KMS-11 (cell line): ENCODE results near the gene SUPT5H.

Source experiments
- H2AFZ ChIP-seq: fragments of 200-600 bp; sonication (generic); 2 replicates; pipeline ENCODE4 v1.6.1; 2016; ENCODE audit warnings: antibody characterized with exemption, mixed run types, low read depth
- H3K27ac ChIP-seq: fragments of 200-600 bp; sonication (generic); 2 replicates; pipeline ENCODE4 v1.6.1; 2016; ENCODE audit warnings: mild to moderate bottlenecking, mixed run types
- H3K27me3 ChIP-seq: fragments of 200-600 bp; sonication (generic); 2 replicates; pipeline ENCODE4 v1.6.1; 2017; ENCODE audit warnings: mild to moderate bottlenecking, low read depth, mixed run types, moderate library complexity; ENCODE audit not compliant: insufficient read depth
- H3K36me3 ChIP-seq: fragments of 200-600 bp; sonication (generic); 2 replicates; pipeline ENCODE4 v1.6.1; 2017; ENCODE audit warnings: mild to moderate bottlenecking, mixed run types; ENCODE audit not compliant: insufficient read depth
- H3K4me1 ChIP-seq: fragments of 200-600 bp; sonication (generic); 2 replicates; pipeline ENCODE4 v1.6.1; 2016; ENCODE audit warnings: mild to moderate bottlenecking, low read depth, mixed run types; ENCODE audit not compliant: poor library complexity, severe bottlenecking
- H3K4me2 ChIP-seq: fragments of 200-600 bp; sonication (generic); 2 replicates; pipeline ENCODE4 v1.7.0; 2016; ENCODE audit warnings: mild to moderate bottlenecking, mixed run types
- H3K4me3 ChIP-seq: fragments of 200-600 bp; sonication (generic); IDR thresholded peaks from 2 replicates; pipeline ENCODE4 v1.6.1; 2017; ENCODE audit warnings: low read depth, low read length, mixed read lengths; ENCODE audit not compliant: insufficient read depth
- H3K79me2 ChIP-seq: fragments of 200-600 bp; sonication (generic); 2 replicates; pipeline ENCODE4 v1.6.1; 2016; ENCODE audit warnings: low read depth, mixed run types; ENCODE audit not compliant: insufficient read depth
- H3K9ac ChIP-seq: fragments of 200-600 bp; sonication (generic); 2 replicates; pipeline ENCODE4 v1.6.1; 2016; ENCODE audit warnings: mild to moderate bottlenecking, mixed run types
- H4K20me1 ChIP-seq: fragments of 200-600 bp; sonication (generic); 2 replicates; pipeline ENCODE4 v1.6.1; 2016; ENCODE audit warnings: mild to moderate bottlenecking, mixed run types; ENCODE audit not compliant: insufficient read depth
- CTCF ChIP-seq: fragments of 200-600 bp; sonication (generic); conservative IDR thresholded peaks from 2 replicates; pipeline ENCODE4 v1.6.1; 2017; ENCODE audit warnings: low read depth, mild to moderate bottlenecking, antibody characterized with exemption, low read length, moderate library complexity, mixed read lengths

Gene SUPT5H

GRCh38 chr19:39518458-39518857, 73.1 kb downstream of the SUPT5H start:
- no peak overlapping the region for H3K4me3 ChIP-seq
- H3K9ac ChIP-seq, result no peak overlapping the region
- H3K4me2 ChIP-seq, result no peak overlapping the region

GRCh38 chr19:39518975-39519374, 73.6 kb downstream of the SUPT5H start:
- no peak overlapping the region for H3K9ac ChIP-seq
- TF ChIP-seq CTCF, result no peak

More at GRCh38 chr19:39518458-39518857, 73.1 kb downstream of the SUPT5H start:
- Histone ChIP-seq H3K79me2 (no peaks in the 10 kb centered on the region), H4K20me1 (no peaks in the 10 kb centered on the region), H3K4me1 (no peaks in the 10 kb centered on the region), H3K36me3 (no peaks in the 10 kb centered on the region), H3K27ac (no peak overlapping the region), H2AFZ (no peak overlapping the region), H3K27me3 (peaks cover 7% of the 10 kb centered on the region; the same call in 1 of the 2 replicates)
- no peak for TF ChIP-seq CTCF

GRCh38 chr19:39520541-39521484, 75.4 kb downstream of the SUPT5H start:
- H3K4me2 ChIP-seq, result no peak overlapping the region
- H3K27me3 ChIP-seq, result peaks cover 3% of the 10 kb centered on the region; the same call in 1 of the 2 replicates
- no peaks in the 10 kb centered on the region for H3K36me3 ChIP-seq
- no peak for TF ChIP-seq CTCF
- no peak overlapping the region for H3K9ac ChIP-seq
- no peaks in the 10 kb centered on the region for H3K79me2 ChIP-seq
- H3K27ac ChIP-seq, result no peak overlapping the region
- no peak overlapping the region for H3K4me3 ChIP-seq
- H4K20me1 ChIP-seq, result no peaks in the 10 kb centered on the region
- H3K4me1 ChIP-seq, result no peaks in the 10 kb centered on the region
- no peak overlapping the region for H2AFZ ChIP-seq

More at GRCh38 chr19:39518975-39519374, 73.6 kb downstream of the SUPT5H start:
- H3K79me2 ChIP-seq, result no peaks in the 10 kb centered on the region
- H2AFZ ChIP-seq, result no peak overlapping the region
- no peak overlapping the region for H3K4me2 ChIP-seq
- H3K36me3 ChIP-seq, result no peaks in the 10 kb centered on the region
- H3K4me3 ChIP-seq, result no peak overlapping the region
- H3K27me3 ChIP-seq, result peaks cover 3% of the 10 kb centered on the region; the same call in 1 of the 2 replicates
- no peaks in the 10 kb centered on the region for H3K4me1 ChIP-seq
- no peaks in the 10 kb centered on the region for H4K20me1 ChIP-seq
- no peak overlapping the region for H3K27ac ChIP-seq

GRCh38 chr19:39524495-39524894, 79.1 kb downstream of the SUPT5H start:
- no peak overlapping the region for H2AFZ ChIP-seq
- H3K27me3 ChIP-seq, result no peaks in the 10 kb centered on the region
- no peaks in the 10 kb centered on the region for H4K20me1 ChIP-seq
- no peaks in the 10 kb centered on the region for H3K36me3 ChIP-seq
- H3K9ac ChIP-seq, result no peak overlapping the region
- no peak overlapping the region for H3K4me3 ChIP-seq
- H3K79me2 ChIP-seq, result no peaks in the 10 kb centered on the region
- H3K27ac ChIP-seq, result no peak overlapping the region
- H3K4me2 ChIP-seq, result no peak overlapping the region
- no peaks in the 10 kb centered on the region for H3K4me1 ChIP-seq
- no peak for TF ChIP-seq CTCF
